Liver (tissue), 3 donors: ENCODE data around the gene TREH.

Experiments used
- CTCF ChIP-seq: fragments of 150-350 bp; IDR thresholded peaks from 2 replicates; pipeline ENCODE4 v1.5.1; 2017; ENCODE audit warnings: improper control_type of control experiment, low read depth, low read length; ENCODE audit not compliant: missing input control
- MAX ChIP-seq: IDR thresholded peaks from 2 replicates; pipeline ENCODE4 v1.6.1; 2016; ENCODE audit warnings: antibody characterized with exemption
- SP1 ChIP-seq: IDR thresholded peaks from 2 replicates; pipeline ENCODE4 v1.6.1; 2018; ENCODE audit warnings: antibody characterized with exemption, mild to moderate bottlenecking
- TAF1 ChIP-seq: conservative IDR thresholded peaks from 2 replicates; pipeline ENCODE4 v1.6.1; 2016; ENCODE audit warnings: antibody characterized with exemption, mild to moderate bottlenecking
- ZBTB33 ChIP-seq: IDR thresholded peaks from 2 replicates; pipeline ENCODE4 v1.6.1; 2016; ENCODE audit warnings: antibody characterized with exemption
- donor health status: healthy.
- donor health status: healthy.

- TF ChIP-seq ZBTB33 (no peak), SP1 (no peak), CTCF (no peak), TAF1 (no peak), MAX (no peak)
Measured at GRCh38 chr11:118656563-118657165, 22.8 kb downstream of the TREH start.
